Activated B cell treated with CpG ODN at 0.5 μM for 24 hours (primary cell): ENCODE measurements around the gene PDIA5. TPM values are rescaled to one million over a fixed set of nuclear protein-coding genes. Genes with fewer than 3 reads are reported as not detected.

Experiments
- ATAC-seq: fragments of 200-7000 bp; cut with Tn5 transposase; one replicate; pipeline ENCODE4 v1.10.0; 2021; ENCODE audit warnings: low read depth, mild to moderate bottlenecking, moderate library complexity
- CTCF ChIA-PET: fragments of 350-600 bp; sonication (Branson Sonifier 250); formaldehyde crosslinking; loops from one replicate; lab custom pipeline; 2021; ENCODE audit warnings: antibody characterized with exemption; lab: Charles Lee
- POLR2A ChIA-PET: fragments of 350-600 bp; sonication (Branson Sonifier 250); formaldehyde crosslinking; loops from one replicate; lab custom pipeline; 2021; ENCODE audit warnings: antibody characterized with exemption; lab: Charles Lee
- DNase-seq: peaks from one replicate; pipeline ENCODE4 v3.0.0; 2022
- H3K27ac Mint-ChIP-seq: one replicate; pipeline ENCODE4 v1.8.0; 2020; ENCODE audit warnings: mixed read lengths
- H3K27me3 Mint-ChIP-seq: one replicate; pipeline ENCODE4 v1.8.0; 2021; ENCODE audit warnings: mixed read lengths
- H3K36me3 Mint-ChIP-seq: one replicate; pipeline ENCODE4 v1.8.0; 2021; ENCODE audit warnings: low read depth, mixed read lengths
- H3K4me1 Mint-ChIP-seq: one replicate; pipeline ENCODE4 v1.8.0; 2021; ENCODE audit warnings: mixed read lengths
- H3K4me3 Mint-ChIP-seq: one replicate; pipeline ENCODE4 v1.8.0; 2020; ENCODE audit warnings: mild to moderate bottlenecking, mixed read lengths
- H3K9me3 Mint-ChIP-seq: one replicate; pipeline ENCODE4 v1.8.0; 2020; ENCODE audit warnings: mixed read lengths
- intact Hi-C: fragments of 100-400 bp; cut with micrococcal nuclease; formaldehyde crosslinking; loops from one replicate; pipeline ENCODE4 v1.15.1; 2024
- total RNA-seq: library from RNA; stranded (reverse); gene quantifications from 2 replicates; pipeline ENCODE4 v1.2.3, GENCODE V29; 2022
- TF ChIP-seq, protein P1 (sequence below): fragments of 200-600 bp; IDR thresholded peaks from one replicate; pipeline ENCODE4 v1.8.0; 2022; ENCODE audit warnings: antibody characterized with exemption, mild to moderate bottlenecking

The PDIA5 gene
- total RNA-seq, 1 donor from 2014 or later = 8.5 TPM

DNA sequence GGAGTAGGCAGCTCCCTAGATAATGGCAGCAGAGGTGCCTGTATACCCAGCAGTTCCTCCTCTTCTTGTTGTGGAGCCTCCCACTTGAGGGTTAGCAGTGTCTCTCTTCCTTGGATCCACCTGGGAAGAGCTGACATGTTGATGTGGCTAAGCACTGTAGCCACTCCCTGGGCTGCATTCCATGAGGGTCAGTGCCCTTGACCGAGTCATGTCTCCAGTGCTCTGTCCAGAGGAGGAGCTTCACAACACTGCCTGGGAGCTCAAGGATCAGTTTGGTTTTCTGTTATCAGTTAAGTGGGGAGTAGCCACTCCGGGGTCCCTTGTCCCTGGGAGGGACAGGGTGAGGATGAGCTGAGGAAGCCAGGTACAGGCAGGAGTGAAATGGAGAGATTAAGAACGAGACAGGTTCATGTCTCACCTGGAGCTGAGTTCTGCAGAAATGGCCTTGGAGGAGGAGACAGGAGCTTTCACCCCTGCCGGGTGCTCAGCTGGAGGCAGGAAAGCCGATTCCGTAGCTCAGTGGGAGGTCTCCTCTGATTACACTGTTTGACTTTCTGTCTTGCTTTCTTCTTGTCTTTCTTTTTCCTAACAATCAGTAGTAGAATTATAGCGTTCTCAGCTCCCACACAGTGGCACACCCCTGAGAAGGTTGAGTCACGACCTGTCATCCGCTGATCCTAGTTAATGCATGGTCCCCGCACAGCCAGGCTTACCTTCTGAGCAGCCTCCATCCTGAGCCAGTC, 77.0 kb downstream of the PDIA5 start:
- no peak for ATAC-seq
- Mint-ChIP-seq H3K4me3 (no peak overlapping the region), H3K4me1 (no peaks in the 10 kb centered on the region), H3K36me3 (peaks cover 30% of the 10 kb centered on the region), H3K27me3 (no peaks in the 10 kb centered on the region), H3K9me3 (no peaks in the 10 kb centered on the region), H3K27ac (no peak overlapping the region)
- TF ChIP-seq, protein P1, sequence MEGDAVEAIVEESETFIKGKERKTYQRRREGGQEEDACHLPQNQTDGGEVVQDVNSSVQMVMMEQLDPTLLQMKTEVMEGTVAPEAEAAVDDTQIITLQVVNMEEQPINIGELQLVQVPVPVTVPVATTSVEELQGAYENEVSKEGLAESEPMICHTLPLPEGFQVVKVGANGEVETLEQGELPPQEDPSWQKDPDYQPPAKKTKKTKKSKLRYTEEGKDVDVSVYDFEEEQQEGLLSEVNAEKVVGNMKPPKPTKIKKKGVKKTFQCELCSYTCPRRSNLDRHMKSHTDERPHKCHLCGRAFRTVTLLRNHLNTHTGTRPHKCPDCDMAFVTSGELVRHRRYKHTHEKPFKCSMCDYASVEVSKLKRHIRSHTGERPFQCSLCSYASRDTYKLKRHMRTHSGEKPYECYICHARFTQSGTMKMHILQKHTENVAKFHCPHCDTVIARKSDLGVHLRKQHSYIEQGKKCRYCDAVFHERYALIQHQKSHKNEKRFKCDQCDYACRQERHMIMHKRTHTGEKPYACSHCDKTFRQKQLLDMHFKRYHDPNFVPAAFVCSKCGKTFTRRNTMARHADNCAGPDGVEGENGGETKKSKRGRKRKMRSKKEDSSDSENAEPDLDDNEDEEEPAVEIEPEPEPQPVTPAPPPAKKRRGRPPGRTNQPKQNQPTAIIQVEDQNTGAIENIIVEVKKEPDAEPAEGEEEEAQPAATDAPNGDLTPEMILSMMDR = no peak
- ChIA-PET CTCF (no interaction called here), POLR2A (interaction anchor here (1.2 kb wide), 1 partner anchor 9 kb away, joined by 3 read pairs; no protein-coding TSS in a partner anchor)
- intact Hi-C loops = no loop called here
- DNase-seq = no peak

DNA sequence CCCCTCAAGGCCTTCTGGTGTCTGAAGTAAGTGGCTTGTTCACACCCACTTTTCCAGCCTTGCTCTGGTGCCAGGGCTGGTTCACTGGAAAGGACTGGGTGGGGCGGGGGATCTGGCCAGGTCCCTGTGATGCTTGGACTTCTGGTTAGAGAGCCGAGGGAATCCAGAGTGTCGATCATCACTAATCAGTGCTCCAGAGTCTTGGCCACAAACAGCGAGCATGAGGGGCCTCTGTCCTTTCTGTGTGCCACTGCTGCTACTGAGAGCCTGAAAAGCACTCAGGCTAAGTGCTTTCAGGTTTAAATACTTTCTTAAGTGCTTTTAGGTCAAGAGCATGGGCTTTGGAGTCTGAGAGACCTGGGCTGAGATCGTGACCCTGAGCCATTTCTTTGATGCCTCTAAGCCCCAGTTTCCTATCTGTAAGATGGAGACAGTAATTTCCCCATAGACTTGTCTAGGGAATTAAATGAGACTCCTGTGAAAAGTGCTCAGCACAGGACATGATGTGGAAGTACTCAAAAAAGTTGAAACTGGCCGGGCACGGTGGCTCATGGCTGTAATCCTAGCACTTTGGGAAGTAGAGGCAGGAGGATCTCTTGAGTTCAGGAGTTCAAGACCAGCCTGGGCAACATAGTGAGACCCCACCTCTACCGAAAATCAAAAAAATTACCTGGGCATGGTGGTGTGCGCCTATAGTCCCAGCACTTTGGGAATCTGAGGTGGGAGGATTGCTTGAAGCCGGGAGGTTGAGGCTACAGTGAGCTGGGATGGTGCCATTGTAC, 81.1 kb downstream of the PDIA5 start:
- intact Hi-C loops = no loop called here
- TF ChIP-seq, protein P1 = no peak
- H3K9me3 Mint-ChIP-seq = no peaks in the 10 kb centered on the region

DNA sequence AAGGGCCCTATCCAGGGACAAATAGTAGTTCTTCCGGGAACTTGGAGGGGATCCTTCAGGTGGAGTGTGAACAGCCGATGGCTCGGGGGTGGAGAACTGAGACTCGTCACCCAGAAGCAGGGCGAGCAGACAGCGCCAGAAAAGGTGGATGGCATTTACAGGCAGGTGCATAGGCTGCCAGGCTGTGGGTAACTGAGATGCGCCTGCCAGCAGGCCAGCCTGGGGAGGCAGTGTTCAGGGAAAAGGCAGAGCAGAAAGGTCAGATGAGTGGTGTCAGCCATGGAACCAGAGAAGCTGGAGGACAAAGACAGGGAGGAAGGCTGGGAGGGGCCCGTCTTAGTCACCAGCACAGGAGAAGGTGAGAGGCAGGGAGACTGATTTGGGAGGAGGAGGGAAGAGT, 81.9 kb downstream of the PDIA5 start:
- Mint-ChIP-seq H3K9me3 (no peaks in the 10 kb centered on the region), H3K4me3 (no peak overlapping the region), H3K27ac (no peak overlapping the region), H3K4me1 (peaks cover 14% of the 10 kb centered on the region), H3K36me3 (peaks cover 39% of the 10 kb centered on the region), H3K27me3 (no peaks in the 10 kb centered on the region)
- CTCF ChIA-PET = no interaction called here
- intact Hi-C loops = no loop called here
- TF ChIP-seq, protein P1 = no peak
- POLR2A ChIA-PET = no interaction called here
- no peak for ATAC-seq
- no peak for DNase-seq

More for the DNA sequence above, 81.1 kb downstream of the PDIA5 start:
- ChIA-PET CTCF (no interaction called here), POLR2A (interaction anchor here (0.8 kb wide), 1 partner anchor 37 kb away, joined by 5 read pairs; no protein-coding TSS in a partner anchor)
- no peak for DNase-seq
- H3K4me1 Mint-ChIP-seq = peaks cover 5% of the 10 kb centered on the region
- no peak overlapping the region for H3K4me3 Mint-ChIP-seq
- peaks cover 41% of the 10 kb centered on the region for H3K36me3 Mint-ChIP-seq
- no peak overlapping the region for H3K27ac Mint-ChIP-seq
- ATAC-seq = no peak
- no peaks in the 10 kb centered on the region for H3K27me3 Mint-ChIP-seq

DNA sequence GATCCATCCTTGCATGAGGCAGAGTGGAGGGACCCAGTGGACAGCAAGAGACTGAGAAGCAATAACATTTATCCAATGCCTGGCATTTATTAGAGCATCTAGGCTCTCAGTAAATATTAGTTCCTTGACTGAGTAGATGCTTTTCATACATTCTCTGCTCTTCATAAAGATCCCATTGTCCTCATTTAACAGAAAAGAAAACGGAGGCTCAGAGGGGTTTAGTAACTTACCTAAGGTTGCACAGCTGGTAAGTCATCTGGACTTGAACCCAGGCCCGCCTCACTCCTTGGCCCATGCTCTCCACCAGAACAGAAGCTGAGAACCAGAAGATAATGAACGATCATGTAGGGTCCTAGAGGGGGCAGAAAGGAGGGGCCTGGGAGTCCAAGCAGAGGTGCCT, 82.7 kb downstream of the PDIA5 start:
- POLR2A ChIA-PET = no interaction called here
- H3K27ac Mint-ChIP-seq = no peak overlapping the region
- DNase-seq = no peak
- intact Hi-C loops = no loop called here
- peaks cover 18% of the 10 kb centered on the region for H3K4me1 Mint-ChIP-seq
- no peak for ATAC-seq
- H3K9me3 Mint-ChIP-seq = no peaks in the 10 kb centered on the region
- H3K4me3 Mint-ChIP-seq = no peak overlapping the region
- no peaks in the 10 kb centered on the region for H3K27me3 Mint-ChIP-seq
- TF ChIP-seq, protein P1 = no peak
- CTCF ChIA-PET = no interaction called here
- peaks cover 36% of the 10 kb centered on the region for H3K36me3 Mint-ChIP-seq
